Measurements from ENCODE around the gene RYR1. TPM values are rescaled to one million over a fixed set of nuclear protein-coding genes. Genes with fewer than 3 reads are reported as not detected.
"Not testable (repeated sequence)": the region's sequence is repeated elsewhere in the genome, so short reads cannot be mapped to it uniquely, and the experiment has no call there.

RYR1 gene
- total RNA-seq, 2 donors from 2014 or later, result 0.22 to 0.33 TPM

- peaks cover 27 to 39% of the 10 kb centered on the region in 2 donors for H3K27me3 Mint-ChIP-seq
- H3K36me3 Mint-ChIP-seq, result no peaks in the 10 kb centered on the region
- no peak for ATAC-seq
- no peaks in the 10 kb centered on the region for H3K4me1 Mint-ChIP-seq (ENCODE audit: low read depth in 2 of 2)
- no peak overlapping the region for H3K27ac Mint-ChIP-seq
- H3K9me3 Mint-ChIP-seq, result no peaks in the 10 kb centered on the region
- H3K4me3 Mint-ChIP-seq, result no peak overlapping the region
- no peak for DNase-seq (ENCODE audit: low spot score)
Observed at GRCh38 chr19:38485541-38486285, 52.2 kb downstream of the RYR1 start.

- peaks cover 25 to 43% of the 10 kb centered on the region in 2 donors for H3K27me3 Mint-ChIP-seq
- no peak for ATAC-seq
- H3K4me1 Mint-ChIP-seq (ENCODE audit: low read depth in 2 of 2), result no peaks in the 10 kb centered on the region
- H3K4me3 Mint-ChIP-seq, result no peak overlapping the region
- no peak overlapping the region for H3K27ac Mint-ChIP-seq
- H3K36me3 Mint-ChIP-seq, result no peaks in the 10 kb centered on the region
- DNase-seq (ENCODE audit: low spot score), result no peak
- H3K9me3 Mint-ChIP-seq, result no peaks in the 10 kb centered on the region
Observed at GRCh38 chr19:38486731-38487336, 53.3 kb downstream of the RYR1 start.

GRCh38 chr19:38488096-38488495 lies 54.6 kb downstream of the RYR1 start:
- no peak for DNase-seq (ENCODE audit: low spot score)
- no peak overlapping the region for H3K4me3 Mint-ChIP-seq
- H3K27ac Mint-ChIP-seq, result no peak overlapping the region
- H3K36me3 Mint-ChIP-seq, result no peaks in the 10 kb centered on the region
- H3K9me3 Mint-ChIP-seq, result no peaks in the 10 kb centered on the region
- H3K4me1 Mint-ChIP-seq (ENCODE audit: low read depth in 2 of 2), result peaks cover 0 to 4% of the 10 kb centered on the region in 2 donors
- ATAC-seq, result no peak
- H3K27me3 Mint-ChIP-seq, result peaks cover 28 to 51% of the 10 kb centered on the region in 2 donors

- H3K4me1 Mint-ChIP-seq (ENCODE audit: low read depth in 2 of 2), result peaks cover 0 to 4% of the 10 kb centered on the region in 2 donors
- no peaks in the 10 kb centered on the region for H3K9me3 Mint-ChIP-seq
- H3K36me3 Mint-ChIP-seq, result no peaks in the 10 kb centered on the region
- H3K4me3 Mint-ChIP-seq, result no peak overlapping the region
- no peak overlapping the region for H3K27ac Mint-ChIP-seq
- H3K27me3 Mint-ChIP-seq, result peaks cover 28 to 51% of the 10 kb centered on the region in 2 donors
- ATAC-seq (no peak), DNase-seq (ENCODE audit: low spot score) (no peak)
Observed at GRCh38 chr19:38488776-38489481, 55.4 kb downstream of the RYR1 start.

GRCh38 chr19:38490861-38491260 lies 57.4 kb downstream of the RYR1 start:
- DNase-seq (ENCODE audit: low spot score) (no peak), ATAC-seq (no peak)
- H3K27me3 Mint-ChIP-seq, result peaks cover 28 to 51% of the 10 kb centered on the region in 2 donors
- no peak overlapping the region for H3K27ac Mint-ChIP-seq
- H3K4me1 Mint-ChIP-seq (ENCODE audit: low read depth in 2 of 2), result peaks cover 0 to 4% of the 10 kb centered on the region in 2 donors
- H3K9me3 Mint-ChIP-seq, result no peaks in the 10 kb centered on the region
- no peak overlapping the region for H3K4me3 Mint-ChIP-seq
- H3K36me3 Mint-ChIP-seq, result no peaks in the 10 kb centered on the region

GRCh38 chr19:38492181-38492813 lies 58.8 kb downstream of the RYR1 start:
- H3K27me3 Mint-ChIP-seq, result peaks cover 21 to 39% of the 10 kb centered on the region in 2 donors
- no peaks in the 10 kb centered on the region for H3K36me3 Mint-ChIP-seq
- H3K4me1 Mint-ChIP-seq (ENCODE audit: low read depth in 2 of 2), result peaks cover 0 to 4% of the 10 kb centered on the region in 2 donors
- DNase-seq (ENCODE audit: low spot score), result no peak
- no peak for ATAC-seq
- no peak overlapping the region for H3K27ac Mint-ChIP-seq
- no peaks in the 10 kb centered on the region for H3K9me3 Mint-ChIP-seq
- H3K4me3 Mint-ChIP-seq, result no peak overlapping the region

- no peaks in the 10 kb centered on the region for H3K9me3 Mint-ChIP-seq
- peaks cover 0 to 4% of the 10 kb centered on the region in 2 donors for H3K4me1 Mint-ChIP-seq (ENCODE audit: low read depth in 2 of 2)
- H3K36me3 Mint-ChIP-seq, result no peaks in the 10 kb centered on the region
- DNase-seq (ENCODE audit: low spot score) (no peak), ATAC-seq (no peak)
- H3K4me3 Mint-ChIP-seq, result no peak overlapping the region
- H3K27ac Mint-ChIP-seq, result no peak overlapping the region
- peaks cover 11 to 21% of the 10 kb centered on the region in 2 donors for H3K27me3 Mint-ChIP-seq
Observed at GRCh38 chr19:38494379-38494778, 60.9 kb downstream of the RYR1 start.

GRCh38 chr19:38495375-38495774 lies 61.9 kb downstream of the RYR1 start:
- H3K9me3 Mint-ChIP-seq; H3K27ac Mint-ChIP-seq; H3K36me3 Mint-ChIP-seq; DNase-seq (ENCODE audit: low spot score); H3K4me3 Mint-ChIP-seq; ATAC-seq; H3K4me1 Mint-ChIP-seq (ENCODE audit: low read depth in 2 of 2): not testable (repeated sequence)
- peaks cover 8 to 16% of the 10 kb centered on the region in 2 donors for H3K27me3 Mint-ChIP-seq

GRCh38 chr19:38496116-38496515 lies 62.6 kb downstream of the RYR1 start:
- ATAC-seq (no peak), DNase-seq (ENCODE audit: low spot score) (no peak)
- no peak overlapping the region for H3K27ac Mint-ChIP-seq
- peaks cover 3 to 8% of the 10 kb centered on the region in 2 donors for H3K27me3 Mint-ChIP-seq
- H3K36me3 Mint-ChIP-seq, result no peaks in the 10 kb centered on the region
- no peak overlapping the region for H3K4me3 Mint-ChIP-seq
- no peaks in the 10 kb centered on the region for H3K9me3 Mint-ChIP-seq
- H3K4me1 Mint-ChIP-seq (ENCODE audit: low read depth in 2 of 2), result peaks cover 0 to 4% of the 10 kb centered on the region in 2 donors

- Mint-ChIP-seq H3K36me3 (no peaks in the 10 kb centered on the region), H3K27ac (no peak overlapping the region), H3K4me3 (no peak overlapping the region), H3K9me3 (no peaks in the 10 kb centered on the region), H3K27me3 (peaks cover 3 to 8% of the 10 kb centered on the region in 2 donors), H3K4me1 (ENCODE audit: low read depth in 2 of 2) (peaks cover 0 to 4% of the 10 kb centered on the region in 2 donors)
- ATAC-seq (no peak), DNase-seq (ENCODE audit: low spot score) (no peak)
Observed at GRCh38 chr19:38496603-38497487, 63.4 kb downstream of the RYR1 start.

- ATAC-seq (no peak), DNase-seq (ENCODE audit: low spot score) (no peak)
- H3K27ac Mint-ChIP-seq, result no peak overlapping the region
- no peaks in the 10 kb centered on the region for H3K36me3 Mint-ChIP-seq
- H3K4me1 Mint-ChIP-seq (ENCODE audit: low read depth in 2 of 2), result no peaks in the 10 kb centered on the region
- no peak overlapping the region for H3K4me3 Mint-ChIP-seq
- no peaks in the 10 kb centered on the region for H3K27me3 Mint-ChIP-seq
- no peaks in the 10 kb centered on the region for H3K9me3 Mint-ChIP-seq
Observed at GRCh38 chr19:38497907-38498306, 64.4 kb downstream of the RYR1 start.

GRCh38 chr19:38499532-38499931 lies 66.0 kb downstream of the RYR1 start:
- ATAC-seq (no peak), DNase-seq (ENCODE audit: low spot score) (no peak)
- Mint-ChIP-seq H3K4me1 (ENCODE audit: low read depth in 2 of 2) (no peaks in the 10 kb centered on the region), H3K27me3 (no peaks in the 10 kb centered on the region), H3K9me3 (no peaks in the 10 kb centered on the region), H3K36me3 (no peaks in the 10 kb centered on the region), H3K4me3 (no peak overlapping the region), H3K27ac (no peak overlapping the region)

- H3K36me3 Mint-ChIP-seq, result no peaks in the 10 kb centered on the region
- H3K4me3 Mint-ChIP-seq, result no peak overlapping the region
- H3K27ac Mint-ChIP-seq, result no peak overlapping the region
- no peak for ATAC-seq
- DNase-seq (ENCODE audit: low spot score), result no peak
- no peaks in the 10 kb centered on the region for H3K9me3 Mint-ChIP-seq
- H3K27me3 Mint-ChIP-seq, result no peaks in the 10 kb centered on the region
- H3K4me1 Mint-ChIP-seq (ENCODE audit: low read depth in 2 of 2), result no peaks in the 10 kb centered on the region
Observed at GRCh38 chr19:38500450-38500849, 67.0 kb downstream of the RYR1 start.
